Ishikawa (cell line): Measurements from ENCODE around the gene KPNA4.

Experiments used
- MAX ChIP-seq: IDR thresholded peaks from 2 replicates; pipeline ENCODE4 v1.6.1; 2012
- RAD21 ChIP-seq: IDR thresholded peaks from 2 replicates; pipeline ENCODE4 v1.6.1; 2012; ENCODE audit warnings: low read depth
- USF1 ChIP-seq: IDR thresholded peaks from 2 replicates; pipeline ENCODE4 v1.6.1; 2012

- no peak for TF ChIP-seq RAD21
- TF ChIP-seq MAX = no peak
- no peak for TF ChIP-seq USF1
Measured at GRCh38 chr3:160598865-160599264, 33.5 kb upstream of the KPNA4 start.
